ENCODE measurements around the gene ASCL5. TPM values are rescaled to one million over a fixed set of nuclear protein-coding genes. Genes with fewer than 3 reads are reported as not detected.

The ASCL5 gene
- total RNA-seq, 1 experiment from 2014 or later = 0.15 TPM

GRCh38 chr1:201136355-201137023 is 9.5 kb upstream of the ASCL5 start:
- no peak overlapping the region for H4K8ac ChIP-seq (replicated peaks; ENCODE audit: insufficient read length, low read depth, low read length)
- H3K27me3 ChIP-seq (ENCODE audit: insufficient read depth, low read length) = no peaks in the 10 kb centered on the region
- no peak overlapping the region for H2BK120ac ChIP-seq (ENCODE audit: low read depth, low read length, poor library complexity, severe bottlenecking)
- H3K9ac ChIP-seq (ENCODE audit: extremely low read depth, insufficient read length, low read length) = no peak overlapping the region
- no peaks in the 10 kb centered on the region for H3K79me1 ChIP-seq (ENCODE audit: insufficient read depth, low read depth, low read length, poor library complexity, severe bottlenecking)
- no peak overlapping the region for H4K91ac ChIP-seq (ENCODE audit: insufficient read length, low read depth, low read length)
- H3T11ph ChIP-seq (ENCODE audit: low read length) = no peak overlapping the region
- H3K27ac ChIP-seq (ENCODE audit: insufficient read length, low read depth, low read length) = no peak overlapping the region
- H3K4me1 ChIP-seq (ENCODE audit: insufficient read depth, low read length) = no peaks in the 10 kb centered on the region
- no peak overlapping the region for H3K18ac ChIP-seq (ENCODE audit: insufficient read length, low read depth, low read length)
- no peak overlapping the region for H2AK5ac ChIP-seq (ENCODE audit: insufficient read length, low read length)
- H4K20me1 ChIP-seq (ENCODE audit: control insufficient read depth, insufficient read depth, insufficient read length) = no peaks in the 10 kb centered on the region
- H3K56ac ChIP-seq (ENCODE audit: insufficient read length, low read depth, low read length) = no peak overlapping the region
- Mint-ChIP-seq H3K9me3 (no peaks in the 10 kb centered on the region; a peak in 1 of 5 replicates), H3K4me3 (no peak overlapping the region), H3K36me3 (ENCODE audit: insufficient read depth in 1 of 3, low read depth in 3 of 3) (peaks cover 26 to 68% (median 61%) of the 10 kb centered on the region in 3 experiments), H3K4me1 (no peaks in the 10 kb centered on the region), H3K27ac (no peak overlapping the region), H3K27me3 (ENCODE audit: low read depth) (no peaks in the 10 kb centered on the region)
- no peak overlapping the region for H2BK12ac ChIP-seq (ENCODE audit: insufficient read length, low read depth, low read length)
- no CpG with 5 or more reads among the region's 8 CpGs for WGBS (ENCODE audit: extremely low coverage, insufficient read length, low lambda C conversion rate)
- no peaks in the 10 kb centered on the region for H3K23me2 ChIP-seq (ENCODE audit: insufficient read length, low read depth, low read length, poor library complexity, severe bottlenecking)
- no peak for TF ChIP-seq CTCF (conservative IDR thresholded peaks at IDR 0.05)
- no peak overlapping the region for H3K4me2 ChIP-seq (ENCODE audit: insufficient read depth, insufficient read length, low read length)
- H2BK20ac ChIP-seq (ENCODE audit: low read depth, low read length, poor library complexity, severe bottlenecking) = no peak overlapping the region
- H2BK5ac ChIP-seq (ENCODE audit: insufficient read length, low read length) = no peak overlapping the region
- H2BK15ac ChIP-seq (ENCODE audit: low read depth, low read length) = no peak overlapping the region
- no peak for DNase-seq
- no peak overlapping the region for H2AFZ ChIP-seq (ENCODE audit: low read length)
- no peaks in the 10 kb centered on the region for H3K79me2 ChIP-seq (ENCODE audit: insufficient read depth, low read length)
- no peak overlapping the region for H3K23ac ChIP-seq (ENCODE audit: insufficient read length, low read depth, low read length)
- H3K4ac ChIP-seq (ENCODE audit: low read depth, low read length) = no peak overlapping the region
- H4K5ac ChIP-seq (ENCODE audit: insufficient read length, low read depth, low read length) = no peak overlapping the region
- H3K14ac ChIP-seq (ENCODE audit: insufficient read depth, low read length) = no peak overlapping the region
- no peaks in the 10 kb centered on the region for H3K9me3 ChIP-seq (ENCODE audit: control insufficient read depth, low read depth, low read length)
